Measurements from ENCODE around the gene CXCL8. TPM values are rescaled to one million over a fixed set of nuclear protein-coding genes. Genes with fewer than 3 reads are reported as not detected.

Gene CXCL8
- total and polyA plus RNA-seq, 2 donors (not counting 3 experiments of a cell fraction or from before 2014, with no cell fraction given): 6.4 to 12.6 TPM

DNA sequence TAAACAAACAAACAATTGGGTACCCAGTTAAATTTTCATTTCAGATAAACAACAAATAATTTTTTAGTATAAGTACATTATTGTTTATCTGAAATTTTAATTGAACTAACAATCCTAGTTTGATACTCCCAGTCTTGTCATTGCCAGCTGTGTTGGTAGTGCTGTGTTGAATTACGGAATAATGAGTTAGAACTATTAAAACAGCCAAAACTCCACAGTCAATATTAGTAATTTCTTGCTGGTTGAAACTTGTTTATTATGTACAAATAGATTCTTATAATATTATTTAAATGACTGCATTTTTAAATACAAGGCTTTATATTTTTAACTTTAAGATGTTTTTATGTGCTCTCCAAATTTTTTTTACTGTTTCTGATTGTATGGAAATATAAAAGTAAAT, 2.9 kb downstream of the CXCL8 start:
- no peaks in the 10 kb centered on the region for H3K9me1 ChIP-seq (replicated peaks; ENCODE audit: control insufficient read depth, extremely low read depth, insufficient read depth, low read length)
- no peaks in the 10 kb centered on the region for H3K9me3 ChIP-seq (replicated peaks; ENCODE audit: control insufficient read depth, insufficient read depth, low read length)
- dilution Hi-C loops (cut with MboI; ENCODE audit: extremely low pct_ligation_motif_present, low sequenced_read_pairs): no loop called here
- ChIA-PET POLR2A (no interaction called here), CTCF (interaction anchor here (1.2 kb wide), 1 partner anchor 82 kb away, joined by 3 read pairs; no protein-coding TSS in a partner anchor)
- peaks cover 22% of the 10 kb centered on the region for H3K4me1 ChIP-seq (ENCODE audit: control insufficient read depth, extremely low read depth, insufficient read depth, low read length)
- DNase-seq (ENCODE audit: low read depth, low spot score): no peak
- no peaks in the 10 kb centered on the region for H3K27me3 ChIP-seq (ENCODE audit: control insufficient read depth in 2 of 2, insufficient read depth in 2 of 2, low read length in 2 of 2)
- BruUV-seq (replicated peaks): no TSS peak
- no peak overlapping the region for H3K27ac ChIP-seq (ENCODE audit: insufficient read depth, low read depth, low read length)
- H3K36me3 ChIP-seq (ENCODE audit: control insufficient read depth in 2 of 2, extremely low read depth in 1 of 2, insufficient read depth in 2 of 2, low read length in 2 of 2): no peaks in the 10 kb centered on the region
- no peak overlapping the region for H3K4me3 ChIP-seq (replicated peaks in 1 of 3; ENCODE audit: insufficient read depth in 1 of 3, low read depth in 1 of 3, low read length in 3 of 3)
- FAIRE-seq: no peak
- no peak overlapping the region for H2AFZ ChIP-seq (ENCODE audit: low read depth, low read length)
- TF ChIP-seq MYC (IDR thresholded peaks at IDR 0.05; ENCODE audit: low read depth, low read length) (no peak), POLR2AphosphoS5 (IDR thresholded peaks at IDR 0.05; ENCODE audit: insufficient read depth, low read depth, low read length) (no peak), POLR2A (IDR thresholded peaks at IDR 0.05; ENCODE audit: low read depth, low read length) (no peak), CTCF (IDR thresholded peaks at IDR 0.05; ENCODE audit: extremely low read depth in 1 of 2, insufficient read depth in 1 of 2, low read depth in 1 of 2, low read length in 2 of 2) (no peak), JUN (IDR thresholded peaks at IDR 0.05; ENCODE audit: borderline replicate concordance, insufficient read depth, insufficient read length, low read depth) (no peak), EZH2 (IDR thresholded peaks at IDR 0.05; ENCODE audit: borderline replicate concordance, low read depth, low read length, severe bottlenecking) (no peak), MAX (IDR thresholded peaks at IDR 0.05; ENCODE audit: insufficient read depth, insufficient read length) (no peak), GATA2 (IDR thresholded peaks at IDR 0.05; ENCODE audit: insufficient read depth, insufficient read length, low read depth, low read length) (no peak), FOS (IDR thresholded peaks at IDR 0.05; ENCODE audit: borderline replicate concordance, insufficient read depth, low read length) (no peak)
- H3K79me2 ChIP-seq (ENCODE audit: control insufficient read depth, insufficient read depth, low read length): no peaks in the 10 kb centered on the region
- H3K4me2 ChIP-seq (ENCODE audit: insufficient read depth, low read length): no peak overlapping the region
- intact Hi-C loops (cut with micrococcal nuclease): loop anchor here (5.0 kb wide), 1 partner anchor 874 kb away; no protein-coding TSS in a partner anchor
- H4K20me1 ChIP-seq (replicated peaks; ENCODE audit: control insufficient read depth, extremely low read depth, insufficient read depth, low read length): no peaks in the 10 kb centered on the region
- no peak overlapping the region for H3K9ac ChIP-seq (replicated peaks; ENCODE audit: extremely low read depth, insufficient read depth, low read length)
